Lower leg skin (tissue), 4 donors: Measurements from ENCODE around the gene RNF149. TPM values are rescaled to one million over a fixed set of nuclear protein-coding genes. Genes with fewer than 3 reads are reported as not detected.

Experiments used
- DNase-seq, 2 donors: peaks; one replicate each; pipeline ENCODE4 v3.0.0-alpha.2; 2019; ENCODE audit warnings: low spot score in 2 of 2
- H3K4me3 ChIP-seq: fragments of 200-600 bp; sonication (generic); 2 replicates; pipeline ENCODE4 v1.5.1; 2017; ENCODE audit warnings: mild to moderate bottlenecking, low read depth; ENCODE audit not compliant: poor library complexity, severe bottlenecking
- CTCF ChIP-seq, 3 donors: fragments of 450-650 bp; IDR thresholded peaks; one replicate each; pipeline ENCODE4 v1.5.1; 2016; ENCODE audit warnings: antibody characterized with exemption in 3 of 3, mild to moderate bottlenecking in 3 of 3, moderate library complexity in 2 of 3
- POLR2A ChIP-seq, 2 donors: fragments of 450-650 bp; IDR thresholded peaks; one replicate each; pipeline ENCODE4 v1.6.1; 2016 to 2017; ENCODE audit warnings: antibody characterized with exemption in 2 of 2, mild to moderate bottlenecking in 1 of 2, moderate library complexity in 1 of 2
- WGBS, 2 donors: methylation state at CpG; one replicate each; pipeline ENCODE4 v1.1.5; 2018; 5-methylcytosine and 5-hydroxymethylcytosine counted together
- intact Hi-C: fragments of 100-400 bp; cut with DNase I; formaldehyde crosslinking; loops from one replicate; pipeline ENCODE4 v1.15.0; 2023; ENCODE audit warnings: low total_unique reads
- total RNA-seq, 4 donors: library from RNA; depleted of rRNA; stranded (reverse); fragments of >200 nt; gene quantifications; one replicate each; pipeline ENCODE4 v1.1.0, GENCODE V29; 2016

The RNF149 gene
- total RNA-seq, 4 donors from 2014 or later = 59.8 to 120 (median 77.7) TPM

GRCh38 chr2:101299604-101300003 lies 8.9 kb downstream of the RNF149 start:
- DNase-seq = no peak
- intact Hi-C loops = no loop called here
- 66 to 75% methylated on average over 6 of the region's 6 CpGs for WGBS, 2 donors
- no peak overlapping the region for H3K4me3 ChIP-seq
- no peak for TF ChIP-seq CTCF (IDR thresholded peaks at IDR 0.05)
- TF ChIP-seq POLR2A (IDR thresholded peaks at IDR 0.05) = no peak

GRCh38 chr2:101297383-101297782 lies 11.1 kb downstream of the RNF149 start:
- intact Hi-C loops = no loop called here
- H3K4me3 ChIP-seq = no peak overlapping the region
- no peak for DNase-seq
- TF ChIP-seq POLR2A (IDR thresholded peaks at IDR 0.05) (no peak), CTCF (IDR thresholded peaks at IDR 0.05) (no peak)
- whole genome bisulfite sequencing, 2 donors = 81 to 92% methylated on average over 2 of the region's 2 CpGs

GRCh38 chr2:101296371-101296770 lies 12.1 kb downstream of the RNF149 start:
- TF ChIP-seq POLR2A (IDR thresholded peaks at IDR 0.05) (no peak), CTCF (IDR thresholded peaks at IDR 0.05) (no peak)
- WGBS, 2 donors = 62 to 74% methylated on average over 5 of the region's 5 CpGs
- no peak for DNase-seq
- intact Hi-C loops = no loop called here
- H3K4me3 ChIP-seq = no peak overlapping the region

GRCh38 chr2:101295895-101296294 lies 12.6 kb downstream of the RNF149 start:
- no peak overlapping the region for H3K4me3 ChIP-seq
- 69 to 81% methylated on average over 2 of the region's 2 CpGs for WGBS, 2 donors
- intact Hi-C loops = no loop called here
- DNase-seq = no peak
- no peak for TF ChIP-seq CTCF (IDR thresholded peaks at IDR 0.05)
- no peak for TF ChIP-seq POLR2A (IDR thresholded peaks at IDR 0.05)

DNA sequence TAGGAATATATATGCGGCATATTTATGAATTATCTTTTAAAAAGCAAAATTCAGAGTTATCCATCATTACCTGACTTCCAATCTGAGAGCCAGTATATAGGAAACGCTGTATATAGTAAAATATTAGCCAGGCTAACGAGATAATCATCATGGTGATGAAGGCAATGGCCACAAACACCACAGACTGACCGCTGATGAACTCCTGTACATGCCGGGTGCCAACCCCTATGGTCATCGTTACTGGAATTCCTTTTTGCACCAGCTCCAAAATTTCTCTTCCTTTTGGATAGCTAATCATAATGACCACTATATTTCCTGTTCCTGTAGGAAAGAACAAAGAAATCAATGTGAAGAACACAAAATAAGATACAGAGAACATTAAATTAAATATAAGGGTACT lies 13.6 kb downstream of the RNF149 start:
- no peak overlapping the region for H3K4me3 ChIP-seq
- DNase-seq = no peak
- 87 to 93% methylated on average over 6 of the region's 6 CpGs for WGBS, 2 donors
- TF ChIP-seq POLR2A (IDR thresholded peaks at IDR 0.05) = no peak
- no peak for TF ChIP-seq CTCF (IDR thresholded peaks at IDR 0.05)
- intact Hi-C loops = no loop called here

DNA sequence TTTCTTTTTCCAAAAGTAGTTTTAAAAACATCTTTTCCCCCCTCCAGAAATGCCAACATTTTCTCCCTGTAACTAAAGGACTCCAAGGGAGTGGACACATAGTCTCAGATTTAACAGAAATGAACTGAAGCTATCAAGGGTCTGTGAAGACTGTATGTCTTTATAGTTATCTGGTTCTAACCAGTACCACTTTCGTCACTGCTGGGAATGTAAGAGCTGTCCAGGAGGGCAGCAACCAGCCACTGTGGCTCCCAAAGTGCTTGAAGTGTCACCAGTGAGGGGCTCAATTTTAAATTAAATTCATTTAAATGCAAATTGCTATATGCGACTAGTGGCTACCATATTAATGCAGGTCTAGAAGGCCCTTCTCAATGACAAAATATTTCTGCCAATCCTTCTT lies 15.0 kb downstream of the RNF149 start:
- intact Hi-C loops = no loop called here
- no peak overlapping the region for H3K4me3 ChIP-seq
- 93 to 96% methylated on average over 2 of the region's 2 CpGs for WGBS, 2 donors
- no peak for TF ChIP-seq CTCF (IDR thresholded peaks at IDR 0.05)
- TF ChIP-seq POLR2A (IDR thresholded peaks at IDR 0.05) = no peak
- DNase-seq = no peak
